GM20431 (cell line): ENCODE measurements around the gene SUPT3H.
"Not testable (repeated sequence)": the region's sequence is repeated elsewhere in the genome, so short reads cannot be mapped to it uniquely, and the experiment has no call there.

Experiments used
- in situ Hi-C: fragments of 300-500 bp; cut with MseI, MboI; formaldehyde crosslinking; loops from one replicate; pipeline ENCODE4 v1.15.0; 2020; ENCODE audit warnings: low sequenced_read_pairs; ENCODE audit not compliant: unreplicated experiment

SUPT3H gene

GRCh38 chr6:44868910-44869309 lies 508.8 kb downstream of the SUPT3H start:
- in situ Hi-C loops, result no loop called here

- in situ Hi-C loops, result no loop called here
These were observed 509.4 kb downstream of the SUPT3H start for GRCh38 chr6:44868335-44868668.

- in situ Hi-C loops, result no loop called here
These were observed 510.0 kb downstream of the SUPT3H start for GRCh38 chr6:44867571-44868334.

- in situ Hi-C loops, result not testable (repeated sequence)
These were observed 512.5 kb downstream of the SUPT3H start for GRCh38 chr6:44865184-44865583.

GRCh38 chr6:44859901-44860410 lies 517.8 kb downstream of the SUPT3H start:
- in situ Hi-C loops, result no loop called here

- in situ Hi-C loops, result no loop called here
These were observed 518.7 kb downstream of the SUPT3H start for GRCh38 chr6:44858998-44859397.

- in situ Hi-C loops, result no loop called here
These were observed 521.3 kb downstream of the SUPT3H start for GRCh38 chr6:44856479-44856878.

GRCh38 chr6:44855562-44856411 lies 521.9 kb downstream of the SUPT3H start:
- in situ Hi-C loops, result no loop called here

- in situ Hi-C loops, result no loop called here
These were observed 522.9 kb downstream of the SUPT3H start for GRCh38 chr6:44854712-44855443.

GRCh38 chr6:44851176-44851575 lies 526.6 kb downstream of the SUPT3H start:
- in situ Hi-C loops, result no loop called here

- in situ Hi-C loops, result no loop called here
These were observed 527.4 kb downstream of the SUPT3H start for GRCh38 chr6:44850312-44850711.

- in situ Hi-C loops, result no loop called here
These were observed 527.9 kb downstream of the SUPT3H start for GRCh38 chr6:44849806-44850205.

- in situ Hi-C loops, result no loop called here
These were observed 534.0 kb downstream of the SUPT3H start for GRCh38 chr6:44843734-44844133.

GRCh38 chr6:44842616-44843015 lies 535.1 kb downstream of the SUPT3H start:
- in situ Hi-C loops, result no loop called here

GRCh38 chr6:44841829-44842228 lies 535.9 kb downstream of the SUPT3H start:
- in situ Hi-C loops, result no loop called here

GRCh38 chr6:44837741-44838140 lies 540.0 kb downstream of the SUPT3H start:
- in situ Hi-C loops, result no loop called here

- in situ Hi-C loops, result no loop called here
These were observed 540.5 kb downstream of the SUPT3H start for GRCh38 chr6:44837255-44837654.

GRCh38 chr6:44833248-44833647 lies 544.5 kb downstream of the SUPT3H start:
- in situ Hi-C loops, result no loop called here

GRCh38 chr6:44831002-44831610 lies 546.6 kb downstream of the SUPT3H start:
- in situ Hi-C loops, result no loop called here

- in situ Hi-C loops, result no loop called here
These were observed 547.9 kb downstream of the SUPT3H start for GRCh38 chr6:44829836-44830235.
